Frontal cortex (tissue), 4 donors: Measurements from ENCODE around the gene FICD. TPM values are rescaled to one million over a fixed set of nuclear protein-coding genes. Genes with fewer than 3 reads are reported as not detected.

Source experiments
- DNase-seq, 2 donors: peaks; one replicate each; pipeline ENCODE4 v3.0.0; 2012; ENCODE audit warnings: low spot score in 2 of 2
- FAIRE-seq: peaks from 2 replicates; lab custom pipeline; 2012; peaks lifted over from hg19 to GRCh38; lab: Jason Lieb, UNC
- total RNA-seq: library from RNA; depleted of rRNA; stranded (reverse); fragments of >200 nt; gene quantifications from one replicate; pipeline ENCODE4 v1.2.3, GENCODE V29; 2014
- donor health status: control.
- donor health status: control.
- donor health status: control.

The FICD gene
- total RNA-seq, 1 donor from 2014 or later, result 5.3 TPM

- FAIRE-seq, result no peak
- peak; percentile 92 to 97 for DNase-seq
These were observed 47.5 kb downstream of the FICD start, which contains the start of gene ISCU for GRCh38 chr12:108562348-108563135. Gene ISCU (plus strand): TSS chr12:108562596. CDS start chr12:108562623, 27 bp downstream.

- FAIRE-seq, result no peak
These were observed 48.2 kb downstream of the FICD start for GRCh38 chr12:108563136-108563803.

GRCh38 chr12:108563804-108564151 lies 48.7 kb downstream of the FICD start:
- no peak for DNase-seq
- no peak for FAIRE-seq

More at GRCh38 chr12:108563136-108563803, 48.2 kb downstream of the FICD start:
- peak in 1 of 2 donors; percentile 69 for DNase-seq

GRCh38 chr12:108564724-108565123 lies 49.6 kb downstream of the FICD start:
- FAIRE-seq, result no peak

GRCh38 chr12:108565146-108565545 lies 50.1 kb downstream of the FICD start:
- DNase-seq (no peak), FAIRE-seq (no peak)

More at GRCh38 chr12:108564724-108565123, 49.6 kb downstream of the FICD start:
- no peak for DNase-seq

GRCh38 chr12:108565976-108566375 lies 50.9 kb downstream of the FICD start:
- FAIRE-seq (no peak), DNase-seq (no peak)

GRCh38 chr12:108566452-108566851 lies 51.4 kb downstream of the FICD start:
- no peak for FAIRE-seq

GRCh38 chr12:108567406-108568337 lies 52.6 kb downstream of the FICD start:
- FAIRE-seq (no peak), DNase-seq (no peak)

More at GRCh38 chr12:108566452-108566851, 51.4 kb downstream of the FICD start:
- no peak for DNase-seq

GRCh38 chr12:108568338-108569154 lies 53.5 kb downstream of the FICD start:
- no peak for FAIRE-seq
- DNase-seq, result no peak

Other genes with a start within 250 kb of the FICD start
- 1.2 TPM for gene CMKLR1, start 176.0 kb upstream of the FICD start, total RNA-seq
- 63.6 TPM for gene SART3, start 45.9 kb downstream of the FICD start, total RNA-seq
- 40.8 TPM for gene ISCU, start 47.3 kb downstream of the FICD start, total RNA-seq
- gene TMEM119, start 82.8 kb downstream of the FICD start, total RNA-seq, result 0.82 TPM
- gene SELPLG, start 118.6 kb downstream of the FICD start, total RNA-seq, result 1.2 TPM
- 171 TPM for gene CORO1C, start 216.2 kb downstream of the FICD start, total RNA-seq